Embryonic facial prominence (tissue), 1 donor: ENCODE measurements around the gene HAUS1.
"Not testable (repeated sequence)": the region's sequence is repeated elsewhere in the genome, so short reads cannot be mapped to it uniquely, and the experiment has no call there.

Source experiments
- DNase-seq: peaks from one replicate; pipeline ENCODE4 v3.0.0-alpha.2; 2016; ENCODE audit errors: extremely low spot score

HAUS1 gene

DNA sequence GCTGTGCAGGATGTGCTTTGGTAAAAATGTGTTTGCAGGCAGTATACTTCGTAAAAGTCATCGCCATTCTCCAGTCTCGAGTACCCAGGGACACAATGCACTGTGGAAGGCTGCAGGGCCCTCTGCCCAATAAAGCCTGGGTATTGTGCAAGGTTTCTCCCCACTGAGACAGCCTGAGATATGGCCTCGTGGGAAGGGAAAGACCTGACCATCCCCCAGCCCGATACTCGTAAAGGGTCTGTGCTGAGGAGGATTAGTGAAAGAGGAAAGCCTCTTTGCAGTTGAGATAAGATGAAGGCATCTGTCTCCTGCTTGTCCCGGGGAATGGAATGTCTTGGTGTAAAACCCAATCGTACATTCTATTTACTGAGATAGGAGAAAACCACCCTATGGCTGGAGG is 15.7 kb upstream of the HAUS1 start:
- DNase-seq, result not testable (repeated sequence)

DNA sequence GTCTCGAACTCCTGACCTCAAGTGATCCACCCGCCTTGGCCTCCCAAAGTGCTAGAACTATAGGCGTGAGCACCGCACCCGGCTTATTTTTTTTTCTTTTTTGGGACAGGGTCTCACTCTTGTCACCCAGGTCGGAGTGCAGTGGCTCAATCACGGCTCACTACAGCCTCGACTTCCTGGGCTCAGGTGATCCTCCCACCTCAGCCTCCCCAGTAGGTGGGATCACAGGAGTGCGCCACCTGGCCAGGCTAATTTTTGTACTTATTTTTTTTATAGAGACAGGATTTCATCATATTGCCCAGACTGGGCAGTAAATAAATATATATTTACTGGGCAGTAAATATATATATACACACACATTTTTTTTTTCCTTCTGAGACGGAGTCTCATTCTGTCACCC is 8.7 kb upstream of the HAUS1 start:
- no peak for DNase-seq

DNA sequence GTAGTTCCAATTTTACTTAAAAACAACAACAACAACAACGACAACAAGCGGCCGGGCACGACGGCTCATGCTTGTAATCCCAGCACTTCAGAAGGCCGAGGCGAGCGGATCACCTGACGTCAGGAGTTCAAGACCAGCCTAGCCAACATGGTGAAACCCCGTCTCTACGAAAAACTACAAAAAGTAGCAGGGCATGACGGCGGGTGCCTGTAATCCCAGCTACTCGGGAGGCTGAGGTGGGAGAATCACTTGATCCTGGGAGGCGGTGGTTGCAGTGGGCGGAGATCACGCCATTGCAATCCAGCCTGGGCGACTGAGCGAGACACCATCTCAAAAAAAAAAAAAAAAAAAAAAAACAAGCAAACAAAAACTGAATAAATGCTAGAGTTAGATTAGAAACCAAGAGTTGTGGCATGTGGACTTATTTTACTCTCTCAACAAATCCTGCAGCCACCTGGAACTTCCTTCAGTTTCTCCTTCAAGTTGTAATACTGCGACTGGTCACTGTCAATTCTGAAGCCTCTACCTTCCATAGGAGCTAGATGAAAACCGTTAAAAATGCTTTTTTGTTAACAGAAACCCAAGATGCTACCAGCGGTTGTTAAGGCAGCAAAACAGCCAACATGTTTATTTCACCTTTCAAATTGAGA is 7.4 kb upstream of the HAUS1 start:
- no peak for DNase-seq

DNA sequence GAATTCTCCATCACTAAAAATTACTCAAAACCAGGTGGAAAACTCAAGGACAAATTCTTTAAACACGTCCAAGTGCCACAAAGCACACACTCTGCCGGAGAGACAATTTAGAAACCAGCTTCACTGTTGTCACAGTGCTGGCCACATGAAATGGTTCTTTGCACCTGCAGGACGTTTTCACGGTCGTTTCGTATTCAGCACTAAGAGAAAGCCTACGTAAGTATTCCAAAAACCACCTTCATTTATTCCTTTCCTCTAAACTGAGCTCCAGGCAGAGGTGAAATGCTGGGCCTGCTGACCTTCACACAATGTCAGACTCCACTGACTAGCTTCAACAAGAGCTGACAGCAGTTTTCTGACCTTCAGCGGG is 6.8 kb upstream of the HAUS1 start:
- DNase-seq, result no peak

DNA sequence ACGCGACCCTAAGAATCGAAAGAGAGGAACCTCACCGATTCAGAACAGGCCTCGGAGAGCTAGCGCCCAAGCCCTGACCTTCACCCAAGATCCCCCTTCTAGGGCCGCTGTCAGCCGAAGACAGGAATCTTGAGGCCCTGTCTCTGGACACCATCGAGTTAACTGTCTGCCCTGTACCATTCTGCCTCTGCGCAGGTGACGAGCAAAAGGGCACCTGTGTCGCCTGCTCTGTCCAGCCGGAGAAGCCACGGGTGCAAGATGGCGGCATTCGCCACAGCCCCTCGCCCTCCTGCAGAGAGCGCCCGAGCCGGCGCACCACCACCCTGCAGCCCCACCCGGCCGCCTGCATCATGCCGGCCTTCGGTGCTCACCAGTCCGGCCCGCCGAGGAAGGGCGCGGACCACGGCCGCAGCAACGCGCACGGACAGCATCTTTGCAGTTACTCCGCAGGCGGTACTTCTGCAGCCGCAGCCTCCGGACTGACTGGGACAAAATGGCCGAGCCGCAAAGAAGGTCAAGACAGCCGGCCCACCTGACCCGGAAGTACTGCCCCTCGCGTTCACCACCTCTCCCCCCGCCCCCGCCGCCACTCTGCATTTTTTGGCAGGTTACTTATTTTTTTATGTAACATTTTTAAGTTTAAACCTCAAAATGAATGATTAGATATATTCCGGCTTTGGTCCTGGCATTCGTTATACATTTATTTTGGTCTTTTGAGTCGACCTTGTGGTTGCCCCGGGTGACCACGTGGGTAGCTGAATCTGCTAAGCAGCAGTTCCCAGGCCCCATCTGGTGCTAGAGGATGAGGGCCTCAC is 6.2 kb upstream of the HAUS1 start, which contains the start of gene ATP5F1A:
ATP5F1A (minus strand) TSS at position 496 of the 815 bp plus-strand sequence; CDS start at position 431, 65 bp downstream.
- DNase-seq, result peak; percentile 72

DNA sequence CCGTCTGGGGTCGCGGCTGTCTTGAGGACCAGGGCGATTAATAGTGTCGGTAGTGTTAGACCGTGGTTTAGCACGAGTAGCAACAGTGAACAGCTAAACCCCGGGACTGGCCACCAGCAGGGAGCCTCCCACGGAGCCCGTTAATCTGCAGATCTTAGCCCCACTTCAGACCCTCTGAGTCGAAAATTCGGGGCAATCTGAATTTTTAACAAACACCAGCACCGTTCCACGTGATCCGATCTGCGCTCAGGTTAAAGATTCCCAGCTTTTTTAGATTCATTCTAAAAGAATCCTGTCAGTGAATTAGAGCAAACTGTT is 5.6 kb upstream of the HAUS1 start:
- no peak for DNase-seq

DNA sequence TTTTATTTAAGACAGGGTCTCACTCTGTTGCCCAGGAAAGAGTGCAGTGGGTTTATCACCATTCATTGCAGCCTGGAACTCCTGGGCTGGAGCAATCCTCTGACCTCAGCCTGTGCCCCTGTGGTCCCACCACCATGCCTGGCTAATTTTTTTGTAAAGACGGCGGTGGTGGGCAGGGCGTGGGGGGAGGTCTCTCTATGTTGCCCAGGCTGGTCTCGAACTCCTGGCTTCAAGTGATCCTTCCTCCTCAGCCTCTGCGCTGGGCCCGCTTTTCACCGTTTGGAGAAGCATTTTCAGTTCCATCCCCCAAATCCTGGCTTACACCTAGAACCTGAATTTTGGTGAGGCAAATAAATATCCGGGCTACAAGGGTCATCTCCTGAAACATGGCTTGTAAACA is 4.7 kb upstream of the HAUS1 start:
- DNase-seq, result no peak

DNA sequence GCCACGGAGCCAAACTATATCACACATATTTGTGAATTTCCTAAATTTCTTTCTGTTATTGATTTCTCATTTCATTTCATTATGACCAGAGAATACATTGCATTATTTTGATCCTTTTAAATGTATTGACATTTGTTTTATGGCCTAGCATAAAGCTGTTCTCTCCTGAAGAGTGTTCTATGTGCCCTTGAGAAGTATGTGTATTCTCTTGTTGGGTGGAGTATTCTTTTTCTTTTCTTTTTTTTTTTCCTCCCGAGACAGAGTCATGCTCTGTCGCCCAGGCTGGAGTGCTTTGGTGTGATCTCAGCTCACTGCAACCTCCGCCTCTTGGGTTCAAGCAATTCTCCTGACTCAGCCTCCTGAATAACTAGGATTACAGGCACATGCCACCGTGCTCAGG is 5.2 kb downstream of the HAUS1 start:
- no peak for DNase-seq

DNA sequence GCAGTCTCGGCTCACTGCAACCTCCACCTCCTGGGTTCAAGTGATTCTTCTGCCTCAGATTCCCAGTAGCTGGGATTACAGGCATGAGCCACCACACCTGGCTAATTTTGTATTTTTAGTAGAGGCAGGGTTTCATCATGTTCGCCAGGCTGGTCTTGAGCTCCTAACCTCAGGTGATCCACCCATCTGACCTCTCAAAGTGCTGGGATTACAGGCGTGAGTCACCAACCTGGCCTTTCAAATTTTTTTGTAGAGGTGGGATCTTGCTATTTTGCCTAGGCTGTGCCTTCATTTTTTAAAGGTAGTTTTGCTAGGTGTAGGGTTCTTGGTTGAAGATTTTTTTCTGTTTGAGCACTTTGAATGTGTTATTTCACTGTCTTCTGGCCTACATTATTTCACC is 6.2 kb downstream of the HAUS1 start:
- DNase-seq, result no peak

DNA sequence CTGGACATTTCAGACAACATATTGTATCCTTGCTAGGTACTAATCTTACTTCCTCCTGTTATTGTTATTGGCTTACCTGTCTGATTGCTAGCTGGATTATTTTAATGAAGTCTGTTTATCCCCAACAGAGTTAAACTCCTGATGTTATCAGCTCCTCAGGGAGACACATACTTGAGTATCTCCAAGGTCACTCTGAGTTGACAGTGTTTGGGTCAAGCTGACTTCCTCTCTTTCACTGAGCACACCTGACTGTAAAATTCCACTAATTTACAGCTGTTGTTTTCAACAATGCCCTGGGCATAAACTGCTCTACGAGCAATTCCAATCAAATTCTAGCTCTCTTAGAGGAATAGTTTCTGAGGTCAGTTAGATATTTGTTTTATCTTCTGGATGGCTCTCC is 9.6 kb downstream of the HAUS1 start:
- DNase-seq, result no peak

DNA sequence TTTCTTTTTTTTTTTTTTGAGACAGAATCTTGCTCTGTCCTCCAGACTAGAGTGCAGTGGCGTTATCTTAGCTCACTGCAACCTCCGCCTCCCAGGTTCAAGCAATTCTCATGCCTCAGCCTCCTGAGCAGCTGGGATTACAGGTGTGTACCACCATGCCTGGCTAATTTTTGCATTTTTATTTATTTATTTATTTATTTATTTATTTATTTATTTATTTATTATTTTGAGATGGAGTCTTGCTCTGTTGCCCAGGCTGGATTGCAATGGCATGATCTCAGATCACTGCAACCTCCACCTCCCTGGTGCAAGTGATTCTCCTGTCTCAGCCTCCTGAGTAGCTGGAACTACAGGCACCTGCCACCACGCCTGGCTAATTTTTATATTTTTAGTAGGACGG is 22.4 kb downstream of the HAUS1 start:
- DNase-seq, result not testable (repeated sequence)

DNA sequence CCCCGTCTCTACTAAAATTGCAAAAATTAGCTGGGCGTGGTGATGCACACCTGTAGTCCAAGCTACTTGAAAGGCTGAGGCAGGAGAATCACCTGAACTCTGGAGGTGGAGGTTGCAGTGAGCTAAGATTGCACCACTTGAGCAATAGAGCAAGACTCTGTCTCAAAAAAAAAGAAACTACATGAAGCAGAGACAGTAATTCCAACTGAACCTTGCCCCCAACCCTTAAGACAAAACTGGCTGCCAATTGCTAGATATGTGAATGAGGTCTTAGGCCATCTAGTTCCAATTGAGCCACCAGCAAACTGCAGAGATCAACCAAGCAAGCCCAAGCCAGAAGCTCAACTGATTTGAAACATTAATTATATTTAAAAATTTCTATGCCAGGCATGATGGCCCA is 25.9 kb downstream of the HAUS1 start:
- DNase-seq, result no peak

DNA sequence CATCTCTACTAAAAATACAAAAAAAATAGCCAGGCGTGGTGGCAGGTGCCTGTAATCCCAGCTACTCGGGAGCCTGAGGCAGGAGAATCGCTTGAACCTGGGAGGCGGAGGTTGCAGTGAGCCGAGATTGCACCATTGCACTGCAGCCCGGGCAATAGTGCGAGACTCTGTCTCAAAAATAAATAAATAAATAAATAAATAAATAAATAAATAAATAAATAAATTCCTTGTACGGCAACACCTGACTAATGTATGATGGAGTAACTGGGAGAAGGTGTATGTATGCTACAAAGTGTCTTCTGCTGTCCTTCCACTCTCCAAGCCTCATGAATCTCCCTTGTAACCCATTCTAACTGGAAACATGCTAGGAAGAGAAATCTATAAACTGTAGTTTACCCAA is 26.4 kb downstream of the HAUS1 start:
- not testable (repeated sequence) for DNase-seq

DNA sequence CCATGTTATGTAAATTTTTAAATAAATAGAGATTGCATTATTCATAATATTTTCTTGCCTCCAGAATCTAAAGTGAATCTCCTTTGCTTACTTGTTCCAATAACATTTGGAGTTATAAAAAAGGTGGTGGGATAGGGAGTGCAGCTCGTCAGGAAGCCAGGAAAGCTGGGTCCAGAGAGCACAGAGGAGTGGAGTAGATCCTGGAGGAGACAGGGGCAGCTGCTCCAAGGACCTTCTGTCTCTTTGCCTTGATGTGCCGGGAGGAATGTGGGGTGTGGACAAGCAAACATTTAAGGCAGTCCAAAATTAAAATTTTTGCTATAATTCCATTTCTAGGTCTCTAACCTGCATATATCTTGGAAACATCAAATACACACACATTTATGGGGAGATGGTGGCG is 29.3 kb downstream of the HAUS1 start:
- no peak for DNase-seq

DNA sequence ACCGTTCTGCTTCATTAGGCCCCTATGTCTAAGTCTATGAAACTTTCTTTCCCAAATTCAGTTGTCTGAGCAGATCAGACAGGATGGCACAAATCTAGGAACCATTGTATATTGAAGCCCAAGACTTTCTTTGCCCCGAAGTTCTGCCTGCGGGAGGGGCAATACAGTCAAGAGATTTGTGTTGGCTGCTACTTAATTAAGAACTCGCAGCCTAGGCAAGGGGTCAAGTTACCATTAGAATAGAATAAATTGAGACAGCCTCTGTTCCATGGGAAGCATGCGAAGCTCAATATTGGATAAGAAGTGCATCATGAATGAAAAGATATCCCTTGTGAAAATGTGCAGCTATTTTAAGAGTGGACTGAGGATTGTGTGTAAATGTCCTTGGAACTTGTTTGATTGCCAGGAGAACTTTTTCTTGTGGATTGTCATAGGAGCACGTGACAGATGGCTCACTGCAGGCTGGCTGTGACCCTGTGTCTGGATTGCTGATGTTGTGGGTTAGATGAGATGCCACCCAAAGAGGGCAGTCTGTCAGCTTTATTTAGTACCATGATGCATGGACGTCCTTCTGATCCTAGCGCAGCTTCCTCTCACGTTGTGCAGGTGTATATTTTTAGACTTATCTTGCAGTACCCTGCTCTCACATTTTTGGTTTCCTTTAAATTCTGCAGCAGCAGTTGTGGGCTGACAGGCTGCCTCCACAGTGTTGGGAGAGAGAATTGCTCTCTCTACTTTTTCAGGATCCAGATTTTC is 30.9 kb downstream of the HAUS1 start:
- no peak for DNase-seq

DNA sequence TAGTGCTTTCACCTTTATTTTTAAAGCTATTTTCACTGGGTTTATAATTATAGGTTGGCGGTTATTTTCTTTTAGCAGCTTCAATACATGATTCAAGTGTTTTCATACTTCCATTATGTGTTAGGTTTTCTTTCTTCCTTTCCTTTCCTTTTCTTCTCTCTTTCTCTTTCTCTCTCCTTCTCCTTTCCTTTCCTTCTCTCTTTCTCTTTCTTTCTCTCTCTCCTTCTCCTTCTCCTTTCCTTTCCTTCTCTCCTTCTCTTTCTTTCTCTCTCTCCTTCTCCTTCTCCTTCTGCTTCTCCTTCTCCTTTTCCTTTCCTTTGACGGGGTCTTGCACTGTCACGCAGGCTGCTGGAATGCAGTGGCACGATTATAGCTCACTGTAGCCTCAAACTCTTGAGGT is 36.0 kb downstream of the HAUS1 start:
- no peak for DNase-seq

DNA sequence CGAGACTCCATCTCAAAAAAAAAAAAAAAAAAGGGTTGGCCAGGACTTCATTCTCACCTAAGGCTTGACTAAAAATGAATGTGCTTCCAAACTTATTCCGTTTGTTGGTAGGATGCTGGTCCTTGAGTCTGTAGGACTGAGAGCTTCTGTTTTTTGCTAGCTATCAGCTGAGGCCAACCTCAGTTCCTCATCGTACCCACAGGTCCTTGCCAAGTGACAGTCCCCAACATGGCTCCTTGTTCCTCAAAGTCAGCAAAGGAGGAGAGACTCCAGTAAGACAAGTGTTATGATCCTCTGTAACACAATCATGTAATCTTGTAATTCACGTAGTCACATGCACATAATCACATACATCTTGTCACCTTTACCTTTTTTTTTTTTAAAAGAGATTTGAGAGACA is 37.0 kb downstream of the HAUS1 start:
- DNase-seq, result no peak

DNA sequence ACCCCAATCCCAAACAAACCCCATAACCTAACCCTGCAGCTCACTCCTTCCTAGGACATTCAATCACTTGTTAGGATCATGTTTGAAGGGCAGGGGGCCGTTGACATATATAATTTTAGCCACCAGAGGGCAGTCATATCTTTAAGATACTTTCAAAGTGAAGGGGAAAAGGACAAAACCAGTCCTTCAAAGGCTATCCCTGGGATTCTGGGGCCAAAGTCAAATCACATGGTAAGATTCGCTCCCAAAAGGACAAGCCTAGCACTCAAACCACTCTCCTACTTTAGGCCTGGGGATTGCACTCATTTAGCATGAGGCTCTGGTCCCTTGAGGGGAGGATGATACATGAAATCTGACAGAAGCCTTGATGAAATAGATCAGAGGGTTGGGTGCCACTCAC is 44.6 kb downstream of the HAUS1 start:
- DNase-seq, result no peak

DNA sequence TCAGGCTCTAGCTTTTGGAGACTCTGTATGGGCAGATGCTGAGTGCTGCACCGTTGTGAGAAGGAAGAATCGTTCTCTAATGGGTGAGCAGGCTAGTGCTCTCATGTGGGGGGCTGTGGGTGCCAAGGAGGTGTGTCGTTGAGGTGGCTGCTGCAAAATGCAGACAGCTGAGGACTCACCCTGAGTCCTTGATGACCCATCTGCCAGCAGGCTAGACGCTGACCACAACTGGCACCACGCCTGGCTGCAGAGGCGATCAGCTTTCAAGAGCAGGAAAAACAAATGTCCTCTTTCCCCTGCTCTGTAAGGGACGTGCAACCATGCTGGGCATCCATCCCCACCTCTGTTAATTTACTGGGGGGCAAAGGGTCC is 48.2 kb downstream of the HAUS1 start:
- DNase-seq, result no peak

DNA sequence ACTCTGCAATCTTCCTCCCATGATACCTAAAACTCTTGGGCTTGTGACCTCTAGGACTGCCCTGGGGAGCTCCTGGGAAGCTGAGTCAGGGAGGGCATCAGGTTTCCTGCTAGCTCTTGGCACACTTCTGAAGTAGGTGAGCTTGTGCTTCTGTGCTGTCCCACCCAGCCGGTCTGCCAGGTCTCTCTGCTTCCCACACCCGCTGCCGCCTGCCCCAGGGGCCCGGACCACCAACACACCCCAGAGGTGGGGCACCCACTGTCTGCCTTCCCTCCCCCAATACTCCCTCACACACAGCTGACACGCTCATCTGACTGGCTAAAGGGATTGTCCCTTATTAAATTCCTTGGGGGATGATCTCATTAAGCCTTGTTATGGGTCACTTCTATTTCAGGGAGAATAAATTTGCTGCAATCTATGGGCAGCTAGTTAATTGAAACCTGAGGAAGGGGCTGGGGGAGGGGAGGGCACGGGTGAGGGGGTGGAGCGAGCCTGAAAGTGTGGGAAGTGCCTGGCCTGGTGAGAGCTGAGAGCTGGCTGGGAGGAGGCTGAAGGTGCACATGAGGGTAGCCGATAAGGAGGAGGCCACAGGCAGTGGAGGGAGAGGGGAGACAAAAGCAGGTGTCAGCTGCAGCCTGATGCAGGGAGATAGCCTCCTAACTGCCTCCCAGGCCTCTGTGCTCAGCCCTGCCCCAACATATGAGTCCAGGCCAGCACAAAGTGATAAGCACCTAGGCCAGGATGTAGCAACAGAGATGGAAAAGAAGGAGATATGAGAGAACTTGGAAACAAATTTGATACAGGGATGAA is 48.8 kb downstream of the HAUS1 start:
- no peak for DNase-seq

DNA sequence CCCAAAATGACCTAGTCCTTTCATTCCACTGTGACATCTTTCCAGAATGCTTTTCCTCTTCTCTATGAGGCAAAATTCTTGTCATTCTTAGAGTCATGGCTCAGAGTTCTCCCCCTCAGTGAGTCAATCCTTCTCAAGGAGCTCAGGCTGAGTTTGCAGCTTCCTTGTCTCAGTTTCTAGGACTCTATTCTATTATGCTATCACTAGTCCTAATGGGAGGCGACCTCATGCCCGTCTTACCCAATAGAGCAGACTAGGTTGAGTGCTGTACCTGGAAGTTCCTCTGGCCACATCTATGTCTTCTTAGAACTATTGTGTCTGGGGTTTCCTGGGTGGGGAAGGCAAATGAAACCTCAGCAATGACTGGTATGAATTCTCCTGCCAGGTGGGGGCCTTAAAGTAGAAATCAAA is 51.5 kb downstream of the HAUS1 start:
- no peak for DNase-seq

DNA sequence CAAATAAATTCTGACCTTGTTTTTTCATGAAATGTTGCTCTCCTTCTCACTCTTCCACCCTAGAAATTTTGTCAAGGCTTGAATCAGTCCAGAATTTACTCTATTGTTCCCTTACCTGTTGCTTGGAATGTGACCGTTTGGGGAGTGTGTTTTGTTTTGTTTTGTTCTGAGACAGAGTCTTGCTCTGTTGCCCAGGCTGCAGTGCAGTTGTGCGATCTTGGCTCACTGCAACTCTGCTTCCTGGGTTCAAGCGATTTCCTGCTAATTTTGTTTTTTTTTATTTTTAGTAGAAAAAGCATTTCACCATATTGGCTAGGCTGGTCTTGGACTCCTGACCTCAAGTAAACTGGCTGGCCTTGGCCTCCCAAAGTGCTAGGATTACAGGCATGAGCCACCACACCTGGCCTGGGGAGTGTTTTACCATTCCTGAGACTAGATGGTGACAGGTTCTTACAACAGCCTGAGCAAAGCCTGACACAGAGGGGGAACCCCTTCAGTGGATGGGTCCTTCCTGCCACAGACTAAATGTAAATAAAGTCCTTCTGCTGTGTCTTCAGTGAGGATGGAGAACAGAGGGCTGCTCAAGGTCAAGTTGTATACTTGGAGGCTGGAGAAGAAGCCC is 52.0 kb downstream of the HAUS1 start:
- no peak for DNase-seq
